GM19238 (cell line): ENCODE measurements around the gene PPFIBP2.

Source experiments
- DNase-seq: peaks from one replicate; pipeline ENCODE4 v3.0.0; 2011; ENCODE audit warnings: low spot score; ENCODE audit not compliant: insufficient read length

Gene PPFIBP2

DNA sequence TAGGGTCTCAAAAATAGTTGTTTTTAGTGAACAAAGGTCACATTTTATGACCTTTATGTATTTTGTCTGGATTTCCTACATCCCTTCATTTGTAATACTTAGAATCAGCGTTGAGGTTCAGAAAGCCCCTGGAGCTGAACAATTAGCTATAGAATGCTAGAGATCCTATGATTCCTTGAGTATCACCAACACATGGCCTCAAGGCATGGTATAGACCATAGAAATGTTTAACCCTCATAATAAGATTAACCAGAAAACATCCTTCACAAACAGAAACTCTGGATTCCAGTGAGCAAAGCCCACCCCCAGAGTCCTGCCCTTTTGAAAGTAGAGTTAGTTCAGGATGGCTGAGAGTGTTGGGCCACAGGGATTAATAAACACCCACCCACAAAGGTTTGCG lies 82.2 kb downstream of the PPFIBP2 start:
- DNase-seq: no peak

DNA sequence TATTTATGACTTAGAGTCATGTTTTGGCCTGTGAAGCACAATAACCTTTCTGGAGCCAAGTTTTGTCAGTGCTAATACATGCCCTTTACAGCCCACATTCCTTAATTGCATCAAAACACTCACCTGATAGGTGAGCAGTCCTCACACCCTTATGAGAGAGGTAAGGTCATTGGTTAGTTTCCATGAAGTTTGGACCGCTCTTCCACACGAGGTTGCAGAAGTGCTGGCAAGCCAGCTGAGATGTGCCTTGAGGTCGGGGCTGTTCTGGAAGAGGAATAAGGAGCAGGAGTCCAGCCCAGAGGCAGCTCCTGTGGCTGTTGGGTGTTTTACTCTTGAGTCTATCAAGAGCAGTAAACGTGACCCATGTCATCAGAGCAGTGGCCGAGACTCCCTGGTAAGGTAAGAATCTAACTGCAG lies 83.2 kb downstream of the PPFIBP2 start:
- DNase-seq: no peak

GRCh38 chr11:7597620-7598019 lies 83.8 kb downstream of the PPFIBP2 start:
- DNase-seq: no peak

GRCh38 chr11:7599209-7599608 lies 85.4 kb downstream of the PPFIBP2 start:
- no peak for DNase-seq

GRCh38 chr11:7600205-7600775 lies 86.5 kb downstream of the PPFIBP2 start:
- DNase-seq: no peak

- DNase-seq: no peak
These were observed 89.4 kb downstream of the PPFIBP2 start for GRCh38 chr11:7603031-7603781.

DNA sequence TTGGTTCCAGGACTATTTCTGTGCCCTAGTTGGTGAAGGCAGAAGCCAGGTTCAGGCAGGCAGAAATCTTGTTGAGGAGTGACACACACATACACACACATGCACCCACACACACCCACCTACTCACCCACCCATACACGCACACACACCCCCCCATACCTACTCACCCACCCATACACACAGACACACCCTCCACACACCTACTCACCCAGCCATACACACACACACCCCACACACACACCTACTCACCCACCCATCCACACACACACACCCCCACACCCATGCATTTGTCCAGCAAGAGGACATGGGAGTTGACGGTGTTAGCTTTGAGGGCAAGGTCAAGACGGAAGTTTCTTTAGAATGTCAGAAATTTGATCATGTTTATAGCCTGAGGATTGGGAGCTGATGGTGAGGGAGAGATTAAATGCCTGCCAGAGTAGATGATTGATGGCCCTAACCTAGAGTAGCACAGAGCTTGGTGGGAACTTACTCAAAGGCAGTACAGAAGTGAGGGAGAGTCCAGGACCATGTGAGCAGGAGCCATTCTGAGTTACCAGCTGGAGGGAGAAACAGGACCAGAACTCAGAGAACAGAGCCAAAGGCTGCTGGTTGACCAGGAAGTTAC lies 90.6 kb downstream of the PPFIBP2 start:
- no peak for DNase-seq

DNA sequence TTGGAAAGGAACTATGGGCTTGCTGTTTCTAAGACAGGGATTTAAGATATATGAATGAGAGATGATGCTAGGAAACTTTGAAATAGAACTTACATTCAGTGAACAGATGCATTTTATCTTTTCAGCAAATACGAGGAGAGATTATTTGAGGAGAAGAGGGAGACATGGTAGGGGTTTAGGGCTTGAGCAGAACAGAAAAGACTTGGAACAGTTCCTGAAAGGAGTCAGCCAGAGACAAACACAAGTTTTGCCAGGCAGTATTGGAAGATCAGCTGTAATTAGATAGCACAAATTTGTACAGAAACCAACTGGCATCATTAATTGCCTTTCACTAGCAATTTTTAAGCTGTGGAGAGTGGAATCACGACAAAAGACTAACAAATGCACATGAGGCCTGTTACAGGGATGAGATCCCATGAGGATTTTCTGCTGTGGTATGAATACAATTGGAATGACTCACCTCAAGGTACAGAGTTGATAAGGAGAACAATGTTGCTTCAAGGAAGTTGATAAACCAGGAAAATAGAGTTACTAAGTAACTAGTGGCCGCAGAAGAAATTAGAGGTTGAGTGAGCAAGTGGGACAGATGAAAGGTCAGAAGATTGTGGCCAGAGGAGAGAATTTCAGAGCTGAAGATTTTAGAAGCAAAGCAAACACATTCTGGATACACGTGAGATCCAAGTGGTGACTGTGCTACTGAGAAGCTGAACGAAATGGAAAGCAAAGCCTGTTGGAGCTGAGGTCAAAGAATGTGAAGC lies 91.6 kb downstream of the PPFIBP2 start:
- DNase-seq: no peak

- no peak for DNase-seq
These were observed 92.7 kb downstream of the PPFIBP2 start for GRCh38 chr11:7606496-7606895.

DNA sequence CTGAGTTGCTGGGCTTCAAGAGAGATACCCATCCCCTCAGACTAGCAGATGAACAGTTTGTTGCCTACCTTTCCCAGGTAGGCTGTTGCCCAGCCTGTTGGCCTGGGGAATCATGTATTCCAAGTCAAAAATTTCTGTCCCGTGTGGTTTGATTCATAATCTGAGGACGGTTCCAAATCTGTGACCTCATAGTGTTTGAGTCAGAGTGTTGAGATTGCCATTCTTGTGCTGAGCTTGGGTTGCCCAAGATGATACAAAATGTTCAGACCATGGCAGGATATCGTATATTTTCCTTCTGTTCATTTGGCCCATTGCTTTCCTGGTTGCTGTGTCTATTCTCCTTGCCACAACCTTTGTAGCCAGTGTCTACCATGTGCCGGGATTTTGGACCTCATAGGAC lies 95.2 kb downstream of the PPFIBP2 start:
- no peak for DNase-seq

GRCh38 chr11:7609521-7609920 lies 95.7 kb downstream of the PPFIBP2 start:
- no peak for DNase-seq

GRCh38 chr11:7610393-7610792 lies 96.6 kb downstream of the PPFIBP2 start:
- DNase-seq: no peak

DNA sequence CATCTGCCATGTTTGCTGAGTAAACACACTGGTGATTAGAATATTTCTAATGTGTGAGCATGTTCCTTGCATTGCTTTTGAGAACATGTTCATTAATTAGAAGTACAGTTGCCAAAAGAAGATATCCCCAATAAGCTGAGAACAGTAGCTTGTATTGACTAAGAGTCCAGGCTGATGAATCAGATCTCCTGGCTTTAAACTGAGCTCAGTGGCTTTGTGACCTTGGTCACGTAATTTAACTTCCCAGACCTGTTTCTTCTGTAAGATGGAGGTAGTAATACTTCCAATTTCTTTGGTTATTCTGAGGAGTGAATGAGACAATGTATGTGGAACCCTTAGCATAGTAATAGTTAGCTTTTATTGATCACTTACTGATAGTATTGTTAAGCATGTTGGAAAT lies 97.6 kb downstream of the PPFIBP2 start:
- no peak for DNase-seq

- DNase-seq: no peak
These were observed 98.4 kb downstream of the PPFIBP2 start for GRCh38 chr11:7612056-7612660.

DNA sequence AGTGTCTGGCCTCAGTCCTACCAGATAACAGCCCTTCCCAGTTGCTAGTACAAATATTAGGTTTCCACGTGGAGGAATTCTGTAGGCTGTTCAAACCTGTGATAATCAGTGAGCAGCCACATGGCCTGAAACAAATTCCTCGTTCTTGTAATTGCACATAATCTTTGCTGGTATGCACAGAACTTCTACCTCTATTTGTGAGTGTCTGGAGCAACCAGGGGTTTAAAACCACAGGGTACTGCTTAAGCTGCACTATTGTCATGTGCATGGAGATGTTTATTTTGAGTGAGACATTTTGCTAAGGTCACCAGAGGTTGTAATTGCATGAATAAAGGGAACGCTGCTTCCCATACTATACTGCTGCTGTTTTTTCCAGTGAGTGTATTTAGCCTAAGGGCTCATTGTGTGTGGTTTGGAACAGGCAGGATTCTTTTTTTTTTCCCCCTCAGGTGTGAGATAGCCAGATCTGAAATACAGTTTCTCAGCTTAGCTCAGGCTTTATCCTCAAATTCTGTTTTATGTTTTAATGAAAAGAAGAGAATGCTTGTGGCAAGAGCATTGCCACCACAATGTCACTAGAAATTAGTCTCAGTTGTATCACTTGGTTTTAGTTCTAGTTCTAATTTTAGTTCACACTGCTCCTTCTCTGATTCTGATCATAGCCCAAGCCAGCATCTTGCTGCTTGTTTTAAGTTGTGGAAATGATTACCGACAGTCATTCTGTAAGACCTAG lies 99.0 kb downstream of the PPFIBP2 start:
- DNase-seq: no peak

DNA sequence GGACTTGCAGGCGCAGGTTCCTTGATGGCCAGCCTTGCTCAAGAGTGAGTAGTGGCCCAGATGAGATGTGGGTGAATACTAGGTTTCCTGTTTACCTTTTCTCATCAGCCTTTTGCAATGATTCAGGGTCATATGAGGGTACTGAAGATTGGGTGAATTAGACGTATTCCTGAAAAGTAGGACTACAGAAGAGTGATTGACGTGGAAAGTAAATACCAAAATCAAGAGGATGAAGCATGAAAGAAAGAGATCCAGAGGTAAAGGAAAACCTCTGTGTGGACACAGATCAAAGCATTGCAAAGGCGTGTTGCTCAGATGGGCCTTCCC lies 99.6 kb downstream of the PPFIBP2 start:
- DNase-seq: no peak

DNA sequence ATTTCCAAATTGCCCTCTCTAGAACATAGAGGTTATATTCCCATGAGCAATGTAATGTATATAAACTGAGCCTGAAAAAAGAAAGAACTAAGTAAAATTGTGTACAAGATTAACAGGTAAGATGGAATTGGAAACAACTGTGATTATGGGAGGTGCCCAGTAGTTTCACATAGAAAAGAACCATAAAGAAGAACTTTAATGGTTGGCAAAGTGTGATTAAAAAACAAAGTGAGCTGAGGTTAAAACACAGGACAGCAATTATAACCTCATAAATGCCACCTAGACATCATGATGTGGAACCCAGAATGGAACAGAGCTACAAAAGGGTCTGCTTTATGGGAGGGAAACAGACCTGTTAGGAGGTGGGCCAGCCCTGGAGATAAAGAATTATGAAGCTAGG lies 100.9 kb downstream of the PPFIBP2 start:
- no peak for DNase-seq

GRCh38 chr11:7617032-7617431 lies 103.2 kb downstream of the PPFIBP2 start:
- no peak for DNase-seq

DNA sequence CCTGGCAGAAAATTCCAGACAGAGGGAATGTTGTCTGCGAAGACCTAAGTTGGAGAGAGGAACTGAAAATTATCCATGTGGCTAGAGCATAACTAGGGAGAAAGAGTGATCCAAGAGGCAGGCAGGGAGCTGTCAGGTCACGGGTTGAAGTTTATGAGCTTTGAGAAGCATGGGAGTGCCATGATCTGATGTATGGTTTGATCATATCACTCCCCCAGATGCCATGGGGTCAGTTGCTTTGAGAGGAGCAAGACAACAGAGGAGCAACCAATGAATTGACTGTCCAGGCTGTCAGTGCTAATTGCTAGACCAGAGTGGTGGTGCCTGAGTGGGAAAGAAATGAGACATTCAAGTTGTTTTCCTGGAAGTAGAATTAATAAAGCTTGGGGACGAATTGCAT lies 105.5 kb downstream of the PPFIBP2 start:
- no peak for DNase-seq

- DNase-seq: no peak
These were observed 107.3 kb downstream of the PPFIBP2 start for GRCh38 chr11:7621090-7621489.

- no peak for DNase-seq
These were observed 107.8 kb downstream of the PPFIBP2 start for GRCh38 chr11:7621554-7621953.
